NCI-H82 treated with DMSO at 0.1 percent for 48 hours (cell line): ENCODE data around the gene ARHGAP23.

Experiments used
- DNase-seq: peaks from one replicate; lab custom pipeline; 2025; ENCODE audit not compliant: unreplicated experiment; lab: John Stamatoyannopoulos, UW

ARHGAP23 gene

DNA sequence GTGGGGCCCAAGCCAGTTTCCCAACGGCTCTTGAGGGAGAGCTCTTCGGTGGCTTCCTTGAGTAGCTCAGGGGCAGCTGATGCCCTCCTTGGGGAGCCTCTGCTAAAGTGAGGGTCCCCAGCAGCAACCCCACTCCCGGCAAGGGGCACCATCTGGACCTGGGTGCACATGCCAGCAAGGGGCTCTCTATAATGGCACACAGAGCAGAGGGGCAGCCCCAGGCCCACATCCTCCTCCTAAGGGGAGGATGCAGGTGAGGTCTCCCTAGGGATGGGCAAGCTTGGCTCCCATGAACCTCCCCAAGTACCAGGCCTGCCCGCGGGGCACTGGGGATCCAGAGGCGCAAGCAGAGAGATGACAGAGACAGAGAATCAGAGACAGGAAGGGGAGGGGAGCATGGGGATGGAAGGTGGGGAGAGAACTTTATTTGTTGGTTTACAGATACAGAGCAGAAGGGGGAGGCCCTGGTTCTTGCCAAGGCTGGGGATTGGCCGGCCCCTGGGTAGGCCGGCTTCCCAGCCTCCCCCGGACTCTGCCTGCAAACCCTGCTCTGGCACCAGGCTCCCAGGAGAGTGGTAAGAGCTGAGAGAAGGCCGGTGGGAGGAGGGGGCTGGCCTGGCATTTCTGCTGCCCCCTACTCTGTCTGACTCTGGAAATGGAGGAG is 116.0 kb downstream of the ARHGAP23 start:
- no peak for DNase-seq

DNA sequence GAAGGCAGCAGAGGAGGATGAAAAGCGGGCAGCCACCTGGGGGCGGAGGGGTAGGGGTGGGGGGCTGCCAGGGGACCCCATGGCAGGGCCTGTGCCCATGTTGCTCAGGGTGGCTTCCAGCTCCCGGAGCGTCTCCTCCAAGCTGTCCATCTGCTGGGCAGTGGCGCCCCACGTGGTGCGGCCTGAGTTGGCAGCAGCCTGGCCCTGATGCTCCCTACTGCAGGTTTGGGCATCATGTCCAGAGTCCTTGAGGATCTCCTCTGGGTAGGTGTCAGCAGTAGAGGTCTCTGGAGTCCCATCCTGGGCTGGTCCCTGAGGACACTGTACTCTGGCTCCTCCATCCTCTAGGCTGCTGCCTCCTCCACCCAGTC is 116.6 kb downstream of the ARHGAP23 start:
- DNase-seq: no peak

DNA sequence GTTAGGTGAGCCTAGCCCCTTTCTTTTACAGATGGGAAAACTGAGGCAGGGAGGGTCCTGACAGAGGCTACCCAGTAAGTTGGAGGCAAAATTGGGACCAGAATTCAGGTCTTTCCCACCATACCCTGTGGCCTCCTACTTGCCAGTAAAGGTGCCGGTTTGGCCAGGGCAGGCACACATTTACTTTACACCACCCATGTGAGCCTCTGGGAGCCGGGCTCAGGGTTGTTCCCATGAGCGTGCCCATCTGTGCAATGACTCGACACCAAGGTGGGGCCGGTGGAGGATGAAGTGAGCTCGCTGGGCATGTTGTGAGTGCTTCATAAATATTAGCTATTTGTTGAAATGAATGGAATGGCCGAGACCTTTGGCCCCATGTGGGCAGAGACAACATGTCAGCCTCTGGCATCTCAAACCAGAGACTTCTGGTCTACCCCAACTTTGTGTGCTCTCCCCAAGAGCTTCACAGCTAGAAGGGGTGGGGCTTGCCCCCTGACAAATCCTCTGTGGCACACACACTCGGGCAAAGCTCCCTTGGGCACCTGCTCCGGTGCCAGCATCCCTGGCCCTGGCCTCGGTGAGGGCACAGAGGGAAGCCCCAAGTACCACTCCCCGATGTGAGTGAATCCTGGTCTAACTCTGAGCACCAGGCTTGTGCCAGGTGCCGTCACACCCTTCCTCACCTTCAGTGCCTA is 117.4 kb downstream of the ARHGAP23 start:
- no peak for DNase-seq

DNA sequence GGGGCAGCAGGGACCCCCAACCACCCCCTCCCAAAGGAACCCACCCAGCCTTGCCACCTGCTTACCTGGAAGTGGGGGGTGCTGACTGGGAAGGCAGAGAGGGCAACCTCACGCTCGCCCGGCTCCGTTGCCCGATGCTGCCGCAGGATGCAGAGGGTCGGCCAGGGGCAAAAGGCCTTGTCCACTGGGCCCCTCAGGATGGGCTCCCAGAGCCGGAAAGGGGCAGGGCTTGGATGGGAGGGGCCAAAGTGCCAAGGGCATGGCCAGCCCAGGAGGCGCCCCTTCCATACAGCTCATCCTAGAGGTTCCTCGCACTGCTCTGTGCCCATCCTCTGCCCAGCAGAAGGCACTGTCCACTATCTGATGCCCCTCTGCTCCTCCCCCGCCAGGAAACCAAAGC is 118.1 kb downstream of the ARHGAP23 start:
- DNase-seq: no peak

DNA sequence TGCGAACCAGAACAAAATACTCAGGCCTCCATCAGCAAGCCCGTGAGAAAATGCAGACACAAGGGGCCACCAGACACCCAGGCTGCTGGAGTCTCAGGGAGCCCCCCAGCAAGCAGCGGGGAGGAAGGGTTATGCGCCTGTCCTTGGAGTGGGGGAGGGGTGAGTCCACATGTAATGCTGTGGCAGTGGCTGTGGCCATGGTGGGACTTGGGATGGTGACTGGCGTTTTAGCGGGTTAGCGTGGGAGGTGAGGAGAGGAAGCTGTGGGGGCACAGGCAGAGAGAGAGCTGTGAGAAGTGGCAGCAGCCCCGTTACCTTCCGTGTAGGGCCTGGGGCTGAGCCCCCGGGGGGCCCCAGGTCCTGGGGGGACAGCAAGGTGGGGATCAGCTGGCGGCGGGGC is 119.2 kb downstream of the ARHGAP23 start:
- DNase-seq: no peak

DNA sequence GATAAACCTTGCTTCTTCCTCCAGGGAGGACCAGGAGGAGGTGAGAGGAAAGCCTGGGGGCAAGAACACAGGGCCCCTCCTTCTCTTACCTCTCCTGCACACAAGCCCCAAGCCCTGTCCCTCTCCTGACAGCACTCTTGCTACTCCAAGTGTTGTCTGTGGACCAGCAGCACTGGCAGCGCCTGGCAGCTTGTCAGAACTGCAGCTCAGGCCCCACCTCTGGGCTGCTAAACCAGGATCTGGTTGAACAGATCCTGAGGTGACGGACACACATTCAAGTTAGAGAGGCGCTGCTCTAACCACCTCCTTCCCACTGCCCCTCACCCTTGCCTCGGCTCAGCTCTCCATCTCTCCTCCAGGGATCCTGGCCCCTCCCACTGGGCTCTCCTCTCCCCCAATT is 121.0 kb downstream of the ARHGAP23 start:
- no peak for DNase-seq

DNA sequence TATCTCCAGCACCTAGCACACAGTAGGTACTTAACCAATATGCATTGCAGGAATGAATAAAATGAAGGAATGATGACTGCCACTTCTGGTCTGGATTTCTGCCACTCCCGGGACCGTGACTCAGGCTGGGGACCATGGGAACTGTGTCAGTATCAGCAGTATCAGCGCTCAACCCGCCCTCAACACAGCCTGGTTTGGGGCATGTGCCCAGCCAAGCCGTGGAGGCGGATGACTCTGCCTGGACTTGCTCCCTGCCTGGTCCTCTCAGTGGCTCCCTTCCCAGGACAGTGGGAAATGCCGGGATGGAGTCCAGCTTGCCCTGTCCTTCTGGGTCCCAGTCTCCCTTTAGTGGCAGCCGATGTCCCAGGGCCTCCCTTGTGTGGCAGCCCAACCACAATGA is 122.4 kb downstream of the ARHGAP23 start:
- no peak for DNase-seq

DNA sequence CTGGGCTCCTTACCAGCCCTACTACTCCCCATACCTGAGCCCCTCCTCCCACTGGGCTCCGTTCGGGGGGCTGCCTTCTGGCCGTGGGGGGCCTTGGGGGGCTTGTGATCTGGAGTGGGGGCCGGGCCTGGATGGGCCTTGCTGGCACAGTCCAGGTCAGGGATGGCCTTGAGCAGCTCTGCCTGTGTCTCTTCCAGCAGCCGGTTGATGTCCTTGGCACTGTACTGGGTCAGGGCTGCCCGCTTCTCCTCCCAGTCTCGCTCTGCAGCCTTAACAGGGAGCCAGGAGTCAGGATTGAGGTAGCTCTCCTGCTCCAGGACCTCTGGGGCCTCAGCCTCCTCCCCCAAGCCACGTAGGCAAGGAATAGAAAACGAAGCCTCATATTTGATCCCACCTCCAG is 122.9 kb downstream of the ARHGAP23 start:
- DNase-seq: no peak

DNA sequence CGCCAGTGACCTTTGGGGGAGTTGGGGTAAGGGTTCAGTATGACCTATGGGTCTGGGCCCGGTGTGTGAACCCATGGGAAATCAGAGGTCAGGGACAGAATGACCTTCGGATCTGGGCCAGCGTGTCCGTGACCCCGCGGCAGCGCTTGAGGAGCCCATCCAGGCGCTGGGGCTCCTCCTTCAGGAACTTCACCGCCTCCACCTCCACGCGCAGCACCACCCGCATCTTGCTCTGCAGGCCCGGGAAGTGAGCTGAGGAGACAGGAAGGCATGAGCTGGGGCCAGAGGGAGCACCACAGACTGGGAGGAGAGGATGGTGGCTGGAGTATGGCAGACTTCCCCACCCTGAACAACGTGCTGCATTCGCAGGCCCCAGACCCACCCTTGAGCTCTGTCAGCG is 124.1 kb downstream of the ARHGAP23 start:
- DNase-seq: no peak

DNA sequence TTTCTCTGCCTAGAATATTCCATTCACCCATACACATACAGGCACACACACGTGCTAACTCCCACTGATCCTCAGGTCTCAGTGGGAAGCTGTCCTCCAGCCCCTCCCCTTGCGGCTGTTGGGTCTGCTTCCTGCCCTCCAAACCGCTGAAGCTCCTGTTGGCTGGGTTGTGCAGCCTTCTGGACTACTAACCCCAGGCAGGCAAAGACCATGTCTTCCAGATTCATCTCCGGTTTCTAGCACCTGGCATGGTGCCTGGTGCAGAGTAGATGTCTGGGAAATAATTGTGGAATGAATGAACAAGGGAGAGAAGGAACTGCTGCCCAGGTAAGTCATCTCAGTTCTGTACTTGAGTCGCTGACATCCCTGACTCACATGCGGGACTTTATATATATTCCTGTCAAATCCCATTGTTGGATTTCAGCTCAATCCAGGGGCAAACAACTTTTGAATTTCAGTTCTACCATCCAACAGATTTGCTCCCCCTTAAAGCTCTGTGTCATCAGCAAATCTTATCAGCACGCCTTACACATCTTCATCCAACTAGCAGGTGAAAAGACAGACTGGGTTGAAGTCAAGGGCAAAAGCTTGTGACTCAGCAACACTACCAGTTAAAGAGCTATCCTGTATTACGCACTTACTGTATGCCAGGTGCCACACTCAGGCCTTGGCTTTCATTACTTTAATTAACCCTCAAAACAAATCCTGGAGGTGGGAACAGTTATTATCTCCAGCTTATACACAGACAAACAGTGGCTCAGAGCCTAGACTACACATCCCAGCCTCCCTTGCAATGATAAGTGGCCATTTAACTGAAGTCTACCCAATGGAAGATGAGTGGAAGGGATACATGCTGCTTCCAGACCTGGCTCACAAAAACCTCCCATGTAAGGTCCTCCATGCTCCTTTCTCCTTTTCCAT is 126.4 kb downstream of the ARHGAP23 start:
- peak; percentile 35 for DNase-seq

DNA sequence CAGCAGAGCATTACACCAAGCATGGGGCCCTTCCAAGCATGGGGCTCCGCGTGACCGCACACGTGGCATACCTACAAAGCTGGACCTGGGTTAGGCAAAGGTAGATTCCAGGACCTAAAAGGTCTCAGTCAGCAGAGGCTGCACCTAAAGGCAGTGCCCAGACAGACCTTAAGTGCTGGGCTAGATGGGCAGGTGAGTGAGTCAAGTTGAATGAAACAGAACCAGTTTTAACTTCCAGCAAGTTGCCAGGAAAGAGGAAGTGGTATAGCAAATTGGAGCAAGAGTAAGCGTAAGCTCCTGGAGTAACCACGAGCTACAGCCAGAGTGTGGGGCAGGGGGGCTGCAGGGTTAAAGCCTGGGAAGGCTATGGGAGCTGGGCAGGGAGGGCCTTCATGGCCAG is 128.0 kb downstream of the ARHGAP23 start:
- DNase-seq: no peak

DNA sequence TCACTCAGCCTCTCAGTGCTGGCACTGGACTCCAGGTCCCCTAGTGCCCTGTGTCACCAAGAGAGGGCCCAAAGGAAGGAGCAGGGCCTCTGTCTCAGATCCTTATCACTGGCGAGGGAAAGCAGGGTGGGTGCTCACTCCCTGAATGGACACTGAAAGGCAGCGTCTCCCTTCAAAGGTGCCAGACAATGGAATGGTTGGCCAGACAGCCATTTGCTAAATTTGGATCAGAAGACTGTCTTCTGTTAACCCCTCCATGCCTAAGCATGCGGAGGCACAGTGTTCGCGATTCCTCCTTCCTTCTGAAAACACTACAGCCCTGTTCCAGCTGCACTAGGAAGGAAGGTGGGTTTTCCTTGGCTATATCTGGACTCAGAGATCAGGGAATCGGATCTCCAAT is 129.1 kb downstream of the ARHGAP23 start:
- no peak for DNase-seq

DNA sequence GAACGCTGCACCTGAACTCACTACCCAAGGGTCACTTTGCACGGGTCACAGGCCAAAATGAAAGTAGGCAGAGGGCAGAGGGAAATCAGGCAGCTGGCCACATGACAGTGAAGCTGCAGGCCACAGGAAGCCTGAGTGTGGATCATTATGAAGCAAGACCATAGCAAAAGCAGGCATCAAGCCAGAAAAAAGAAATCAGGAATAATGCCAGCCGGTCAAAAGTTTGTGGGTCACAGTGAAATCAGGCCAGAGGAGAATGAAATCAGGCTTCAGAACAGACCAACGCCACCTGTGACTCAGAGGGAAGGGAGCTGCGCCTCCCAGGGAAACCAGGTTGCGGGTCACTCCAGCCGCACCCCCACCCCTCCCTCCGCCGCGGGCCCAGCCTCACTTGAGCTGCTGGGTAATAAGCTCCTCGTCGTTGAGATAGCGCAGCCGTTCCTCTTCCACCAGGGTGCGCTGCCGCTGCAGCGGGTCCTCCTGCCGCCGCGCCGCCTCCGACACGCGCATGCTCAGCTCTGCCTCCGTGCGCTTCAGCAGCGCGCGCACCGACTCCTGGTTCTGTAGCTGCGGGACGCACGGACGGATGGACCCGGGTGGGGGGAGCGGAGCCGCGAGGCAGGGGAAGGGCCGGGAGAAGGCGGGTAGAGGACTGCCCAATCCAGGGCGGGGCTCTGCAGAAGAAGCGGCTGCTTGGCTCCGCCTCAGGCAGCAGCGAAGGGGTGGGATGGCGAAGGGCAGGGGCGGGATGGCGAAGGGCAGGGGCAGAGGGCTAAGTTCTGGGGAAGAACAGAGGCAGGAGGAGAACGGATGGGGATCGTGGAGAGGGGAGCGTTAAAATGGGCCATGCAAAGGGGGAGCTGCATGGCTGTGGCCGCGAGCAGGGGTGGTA is 129.8 kb downstream of the ARHGAP23 start:
- DNase-seq: peak; percentile 88

DNA sequence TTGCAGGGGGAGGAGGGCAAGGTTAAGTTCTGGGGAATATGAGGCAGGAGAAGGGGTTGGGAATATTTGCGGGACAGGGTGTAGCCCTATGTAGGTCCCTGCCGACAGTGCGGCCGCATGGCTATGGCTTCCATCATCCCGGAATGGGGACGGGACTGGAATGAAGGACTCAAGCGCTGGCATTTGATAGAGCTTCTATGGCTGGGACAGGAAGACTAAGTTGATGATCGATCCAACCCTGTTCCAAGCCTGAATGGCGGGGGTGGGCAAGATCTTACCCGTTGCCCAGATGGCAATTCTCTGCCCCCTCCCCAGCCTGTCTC is 130.4 kb downstream of the ARHGAP23 start:
- no peak for DNase-seq

DNA sequence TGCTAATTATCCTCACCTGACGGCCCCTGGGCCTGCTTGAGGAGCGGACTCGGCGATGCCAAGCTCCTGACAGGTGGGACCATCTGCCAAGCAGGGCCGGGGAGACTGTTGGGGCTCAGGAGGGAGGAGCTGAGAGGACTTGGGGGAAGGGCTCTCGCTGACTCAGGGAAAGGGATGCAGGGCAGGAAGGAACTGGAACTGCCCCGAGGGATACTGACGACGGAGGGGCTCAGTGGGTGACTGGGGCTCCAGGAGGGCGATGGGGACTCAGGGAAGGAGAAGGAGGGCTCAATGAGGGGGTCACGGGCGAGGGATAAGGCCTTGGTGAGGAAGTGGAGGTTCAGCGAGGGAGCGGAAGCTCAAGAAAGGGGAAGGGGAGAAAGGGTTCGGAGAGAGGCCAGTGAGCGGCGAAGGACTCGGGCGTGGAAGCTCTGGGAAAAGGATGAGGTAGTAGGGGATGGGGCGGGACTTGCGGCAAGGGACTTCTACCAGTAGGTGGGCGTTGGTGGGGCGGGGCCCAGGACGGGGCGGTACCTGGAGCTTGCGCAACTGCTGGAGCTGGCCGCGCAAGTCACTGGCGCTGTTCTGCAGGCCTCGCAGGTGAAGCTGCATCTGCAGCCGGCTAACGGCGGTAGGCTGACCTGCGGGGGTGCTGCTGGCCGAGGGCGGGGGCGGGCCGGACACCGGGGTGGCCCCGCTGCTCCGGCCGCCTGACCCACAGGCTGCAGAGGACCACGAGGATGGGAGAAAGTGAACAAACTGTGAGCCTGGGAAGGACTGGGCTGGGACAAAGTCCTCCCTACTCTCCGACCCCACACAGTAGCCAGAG is 131.0 kb downstream of the ARHGAP23 start:
- peak; percentile 89 for DNase-seq

DNA sequence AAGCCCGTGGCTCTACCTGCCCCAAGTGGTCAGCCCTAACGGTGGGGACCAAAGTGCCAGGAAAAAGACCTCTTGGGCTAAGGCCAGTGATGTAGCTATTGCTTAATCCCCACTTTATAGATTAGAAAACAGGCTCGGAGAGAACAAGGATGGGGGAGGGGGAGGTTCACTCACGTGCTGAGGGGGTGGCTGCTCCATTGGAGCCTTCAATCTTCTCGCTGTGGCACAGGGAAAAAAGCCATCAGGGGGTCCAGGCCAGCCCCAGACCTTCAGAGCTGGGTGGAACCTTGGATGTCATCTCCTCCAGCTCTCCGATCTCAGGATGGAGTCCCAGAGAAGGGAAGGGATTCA is 131.6 kb downstream of the ARHGAP23 start:
- DNase-seq: peak; percentile 44

DNA sequence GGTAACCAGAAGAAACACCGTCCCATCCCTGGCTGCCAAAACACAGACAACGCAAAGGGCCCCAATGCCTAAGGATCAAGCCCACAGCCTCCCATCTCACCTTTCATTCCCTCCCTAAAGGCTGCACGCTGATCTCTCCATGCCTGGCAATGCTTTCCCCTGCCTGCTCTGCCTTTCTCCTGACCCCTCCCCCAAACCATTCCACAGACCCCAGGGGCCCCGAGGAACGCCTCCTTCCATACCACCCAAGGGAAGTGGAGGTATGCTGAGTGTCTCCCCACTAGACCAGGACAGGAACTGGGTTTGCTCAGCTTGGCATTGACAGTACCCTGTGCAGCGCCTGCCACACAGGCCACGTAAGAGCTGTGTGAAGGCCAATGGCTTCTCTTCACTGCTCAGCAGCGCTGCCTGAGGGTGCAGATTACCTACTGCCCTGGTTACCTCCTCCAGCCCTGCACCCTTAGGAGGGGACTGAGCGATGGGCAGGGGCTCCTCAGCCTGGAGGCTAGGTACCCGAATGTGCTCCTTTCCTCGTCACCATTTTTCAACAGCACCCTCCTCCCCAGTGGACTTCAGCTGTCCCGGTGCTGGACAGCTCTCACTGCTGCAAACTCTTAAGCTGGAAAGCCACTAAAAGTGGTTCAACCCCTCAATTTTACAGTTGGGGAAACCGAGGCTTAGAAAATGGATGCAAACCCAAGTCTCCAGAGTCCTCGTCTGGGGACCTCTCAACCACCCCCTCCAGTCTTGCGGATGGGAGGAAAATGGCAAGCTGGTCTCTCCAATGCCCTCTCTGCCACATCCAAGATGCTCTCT is 132.4 kb downstream of the ARHGAP23 start:
- no peak for DNase-seq

DNA sequence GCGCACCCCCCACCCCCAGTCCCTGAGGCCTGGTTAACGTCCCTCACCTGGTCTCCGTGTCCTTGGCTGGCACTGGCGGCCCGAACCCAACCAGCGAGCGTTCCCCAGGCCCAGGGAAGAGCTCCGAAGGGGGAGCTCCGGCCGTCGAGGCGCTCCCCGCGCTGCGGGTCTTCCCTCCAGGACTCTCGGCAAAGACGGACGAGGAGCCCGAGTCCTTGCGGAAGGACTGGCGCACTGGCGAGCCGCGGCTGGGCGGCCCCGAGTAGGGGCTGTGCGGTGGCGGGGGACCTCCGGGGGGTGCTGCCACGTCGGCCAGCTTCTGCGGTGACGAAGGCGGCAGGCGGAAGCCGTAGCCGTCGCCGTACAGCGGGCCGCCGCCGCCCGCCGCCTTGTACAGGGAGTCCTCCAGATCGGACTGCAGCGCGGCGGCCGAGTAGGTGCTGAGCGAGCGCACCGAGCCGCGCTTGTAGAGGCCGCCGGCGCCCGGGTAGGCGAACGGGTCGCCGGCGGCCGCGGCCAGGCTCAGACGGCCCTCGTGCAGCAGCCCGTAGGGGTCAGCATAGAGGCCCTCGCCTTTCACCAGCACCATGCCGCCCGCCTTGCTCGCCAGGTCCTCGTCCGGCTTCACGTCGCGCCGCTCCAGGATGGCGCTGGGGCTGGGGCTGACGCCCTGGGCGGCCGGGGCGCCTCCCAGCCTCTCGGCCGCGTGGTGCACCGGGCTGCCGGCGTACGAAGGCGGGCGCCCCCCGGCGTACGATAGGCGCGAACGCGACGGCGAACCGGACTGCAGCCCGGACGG is 133.4 kb downstream of the ARHGAP23 start:
- DNase-seq: no peak
